ENCODE measurements around the gene INSR.

INSR gene

GRCh38 chr19:7104747-7105447 is 189.3 kb downstream of the INSR start:
- H3K27me3 ChIP-seq = no peaks in the 10 kb centered on the region
- TF ChIP-seq, protein P1, sequence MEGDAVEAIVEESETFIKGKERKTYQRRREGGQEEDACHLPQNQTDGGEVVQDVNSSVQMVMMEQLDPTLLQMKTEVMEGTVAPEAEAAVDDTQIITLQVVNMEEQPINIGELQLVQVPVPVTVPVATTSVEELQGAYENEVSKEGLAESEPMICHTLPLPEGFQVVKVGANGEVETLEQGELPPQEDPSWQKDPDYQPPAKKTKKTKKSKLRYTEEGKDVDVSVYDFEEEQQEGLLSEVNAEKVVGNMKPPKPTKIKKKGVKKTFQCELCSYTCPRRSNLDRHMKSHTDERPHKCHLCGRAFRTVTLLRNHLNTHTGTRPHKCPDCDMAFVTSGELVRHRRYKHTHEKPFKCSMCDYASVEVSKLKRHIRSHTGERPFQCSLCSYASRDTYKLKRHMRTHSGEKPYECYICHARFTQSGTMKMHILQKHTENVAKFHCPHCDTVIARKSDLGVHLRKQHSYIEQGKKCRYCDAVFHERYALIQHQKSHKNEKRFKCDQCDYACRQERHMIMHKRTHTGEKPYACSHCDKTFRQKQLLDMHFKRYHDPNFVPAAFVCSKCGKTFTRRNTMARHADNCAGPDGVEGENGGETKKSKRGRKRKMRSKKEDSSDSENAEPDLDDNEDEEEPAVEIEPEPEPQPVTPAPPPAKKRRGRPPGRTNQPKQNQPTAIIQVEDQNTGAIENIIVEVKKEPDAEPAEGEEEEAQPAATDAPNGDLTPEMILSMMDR (IDR thresholded peaks at IDR 0.05; ENCODE audit: low read depth, low read length) = no peak
- no peaks in the 10 kb centered on the region for H3K9me3 ChIP-seq
- H3K36me3 ChIP-seq = no peaks in the 10 kb centered on the region
- H3K4me1 ChIP-seq = no peaks in the 10 kb centered on the region
- no peak for DNase-seq
- H3K4me3 ChIP-seq (ENCODE audit: low read depth, low read length) = no peak overlapping the region

GRCh38 chr19:7101498-7102253 is 192.5 kb downstream of the INSR start:
- Histone ChIP-seq H3K4me1 (no peaks in the 10 kb centered on the region), H3K27me3 (no peaks in the 10 kb centered on the region), H3K36me3 (no peaks in the 10 kb centered on the region), H3K4me3 (ENCODE audit: low read depth, low read length) (no peak overlapping the region), H3K9me3 (no peaks in the 10 kb centered on the region)
- TF ChIP-seq, protein P1 (IDR thresholded peaks at IDR 0.05; ENCODE audit: low read depth, low read length) = no peak
- no peak for DNase-seq

- Histone ChIP-seq H3K4me1 (no peaks in the 10 kb centered on the region), H3K4me3 (ENCODE audit: low read depth, low read length) (peak overlapping the region; percentile 68), H3K27me3 (no peaks in the 10 kb centered on the region), H3K9me3 (no peaks in the 10 kb centered on the region), H3K36me3 (no peaks in the 10 kb centered on the region)
- no peak for DNase-seq
- TF ChIP-seq, protein P1 (IDR thresholded peaks at IDR 0.05; ENCODE audit: low read depth, low read length) = no peak
These were observed 194.7 kb downstream of the INSR start for GRCh38 chr19:7099597-7099921.

- DNase-seq = peak; percentile 92
These were observed 195.3 kb downstream of the INSR start for GRCh38 chr19:7098701-7099596.

DNA sequence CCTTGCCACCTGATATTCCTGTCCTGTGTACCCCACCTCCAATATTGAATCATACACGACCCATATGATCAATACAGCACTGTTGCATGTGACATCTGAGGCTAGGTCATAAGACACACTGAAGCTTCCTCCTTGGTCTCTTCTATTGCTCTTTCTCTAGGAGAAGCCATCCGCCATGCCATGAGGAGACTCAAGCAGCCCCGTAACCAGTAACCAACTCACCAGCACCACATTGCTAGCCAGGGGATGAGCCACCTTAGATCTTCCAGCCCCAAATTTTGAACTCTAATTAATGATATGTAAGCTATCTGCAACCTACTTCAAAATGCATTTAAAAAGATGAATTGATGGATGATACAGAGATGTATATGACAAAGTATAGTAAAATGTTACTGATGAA is 196.1 kb downstream of the INSR start:
- Histone ChIP-seq H3K36me3 (no peaks in the 10 kb centered on the region), H3K4me1 (no peaks in the 10 kb centered on the region)
- no peak for DNase-seq

More at GRCh38 chr19:7098701-7099596, 195.3 kb downstream of the INSR start:
- Histone ChIP-seq H3K27me3 (no peaks in the 10 kb centered on the region), H3K36me3 (no peaks in the 10 kb centered on the region), H3K4me1 (no peaks in the 10 kb centered on the region), H3K4me3 (ENCODE audit: low read depth, low read length) (peak overlapping the region; percentile 68), H3K9me3 (no peaks in the 10 kb centered on the region)
- TF ChIP-seq, protein P1 (IDR thresholded peaks at IDR 0.05; ENCODE audit: low read depth, low read length) = no peak

More for the DNA sequence above, 196.1 kb downstream of the INSR start:
- Histone ChIP-seq H3K4me3 (ENCODE audit: low read depth, low read length) (peak overlapping the region; percentile 68), H3K27me3 (no peaks in the 10 kb centered on the region), H3K9me3 (no peaks in the 10 kb centered on the region)
- TF ChIP-seq, protein P1 (IDR thresholded peaks at IDR 0.05; ENCODE audit: low read depth, low read length) = no peak

Measured in BE2C (cell line).